Thyroid gland (tissue), 4 donors: ENCODE results near the gene PTPRE.

Source experiments
- POLR2A ChIP-seq, 2 donors: fragments of 450-650 bp; IDR thresholded peaks; one replicate each; pipeline ENCODE4 v1.6.1; 2017; ENCODE audit warnings: antibody characterized with exemption in 2 of 2, mild to moderate bottlenecking in 2 of 2, moderate library complexity in 1 of 2
- TF ChIP-seq, protein P1 (sequence below), 6 experiments: fragments of 200-600 bp in 3 of 6; fragments of 450-650 bp in 3 of 6; sonication (generic) in 3 of 6; IDR thresholded peaks; one replicate each; pipeline ENCODE4 v1.5.1; 2016 to 2019; ENCODE audit warnings: antibody characterized with exemption in 6 of 6, mild to moderate bottlenecking in 2 of 6, inconsistent platforms in 1 of 6, moderate library complexity in 1 of 6

DNA sequence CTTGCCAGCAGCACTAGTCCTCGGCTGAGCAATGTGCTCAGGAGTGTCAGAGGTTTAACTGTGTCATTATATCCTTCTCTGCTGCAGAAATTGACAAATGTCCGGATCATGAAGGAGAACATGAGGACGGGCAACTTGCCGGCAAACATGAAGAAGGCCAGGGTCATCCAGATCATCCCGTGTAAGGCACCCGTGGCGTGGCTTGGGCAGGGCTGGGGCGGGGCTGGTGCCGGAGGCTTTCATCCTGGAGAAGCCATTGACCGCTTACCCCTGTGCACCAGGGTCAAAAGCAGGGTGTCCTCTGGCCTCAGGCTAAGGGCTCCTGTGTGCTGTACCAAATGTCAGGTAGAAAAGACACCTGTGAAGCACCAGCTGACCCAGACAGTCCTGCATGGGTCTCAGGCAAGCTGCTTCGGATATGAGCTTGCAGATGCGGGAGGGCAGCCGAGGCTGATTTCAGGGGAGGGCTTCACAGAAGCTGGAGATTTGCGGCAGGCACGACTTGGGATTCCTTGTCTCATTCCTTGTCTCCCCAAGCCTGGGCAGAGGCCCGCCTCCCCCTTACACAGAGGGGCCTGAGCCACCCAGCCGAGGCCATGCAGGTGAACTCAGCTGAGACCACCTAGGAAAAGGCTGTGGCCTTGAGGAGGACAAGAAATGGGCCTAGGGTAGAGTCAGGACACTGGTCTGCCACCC is 164.0 kb downstream of the PTPRE start:
- TF ChIP-seq, protein P1, sequence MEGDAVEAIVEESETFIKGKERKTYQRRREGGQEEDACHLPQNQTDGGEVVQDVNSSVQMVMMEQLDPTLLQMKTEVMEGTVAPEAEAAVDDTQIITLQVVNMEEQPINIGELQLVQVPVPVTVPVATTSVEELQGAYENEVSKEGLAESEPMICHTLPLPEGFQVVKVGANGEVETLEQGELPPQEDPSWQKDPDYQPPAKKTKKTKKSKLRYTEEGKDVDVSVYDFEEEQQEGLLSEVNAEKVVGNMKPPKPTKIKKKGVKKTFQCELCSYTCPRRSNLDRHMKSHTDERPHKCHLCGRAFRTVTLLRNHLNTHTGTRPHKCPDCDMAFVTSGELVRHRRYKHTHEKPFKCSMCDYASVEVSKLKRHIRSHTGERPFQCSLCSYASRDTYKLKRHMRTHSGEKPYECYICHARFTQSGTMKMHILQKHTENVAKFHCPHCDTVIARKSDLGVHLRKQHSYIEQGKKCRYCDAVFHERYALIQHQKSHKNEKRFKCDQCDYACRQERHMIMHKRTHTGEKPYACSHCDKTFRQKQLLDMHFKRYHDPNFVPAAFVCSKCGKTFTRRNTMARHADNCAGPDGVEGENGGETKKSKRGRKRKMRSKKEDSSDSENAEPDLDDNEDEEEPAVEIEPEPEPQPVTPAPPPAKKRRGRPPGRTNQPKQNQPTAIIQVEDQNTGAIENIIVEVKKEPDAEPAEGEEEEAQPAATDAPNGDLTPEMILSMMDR (IDR thresholded peaks at IDR 0.05): no peak
- TF ChIP-seq POLR2A (IDR thresholded peaks at IDR 0.05): no peak
